Measurements from ENCODE around the gene NOL9. TPM values are rescaled to one million over a fixed set of nuclear protein-coding genes. Genes with fewer than 3 reads are reported as not detected.

Gene NOL9
- total and polyA plus RNA-seq, 2 of the 13 experiments (the other 11 are each of a cell fraction or from before 2014, with no cell fraction given) = 18.0 to 24.7 TPM

- TF ChIP-seq ZFX (CRISPR knock-in tag; IDR thresholded peaks at IDR 0.05; ENCODE audit: low read depth) = peak; percentile 65; the same call in 1 of the 2 replicates
- TF ChIP-seq NRL (CRISPR knock-in tag; IDR thresholded peaks at IDR 0.05; ENCODE audit: borderline replicate concordance) = no peak
- TF ChIP-seq NCOR1 (IDR thresholded peaks at IDR 0.05; ENCODE audit: borderline replicate concordance, low read length) = peak; percentile 87; the same call in 1 of the 2 replicates
- no peak for TF ChIP-seq ZFP37 (CRISPR knock-in tag; IDR thresholded peaks at IDR 0.05; ENCODE audit: borderline replicate concordance)
- TF ChIP-seq ZNF816 (CRISPR knock-in tag; IDR thresholded peaks at IDR 0.05; ENCODE audit: borderline replicate concordance) = no peak
- no peak for TF ChIP-seq HOXA7 (CRISPR knock-in tag; IDR thresholded peaks at IDR 0.05)
- peak; percentile 86 for TF ChIP-seq HIC2 (CRISPR knock-in tag; IDR thresholded peaks at IDR 0.05; ENCODE audit: low read depth)
- no peak for TF ChIP-seq IRF1 (CRISPR knock-in tag; IDR thresholded peaks at IDR 0.05; ENCODE audit: low read depth)
- TF ChIP-seq ZNF781 (CRISPR knock-in tag; IDR thresholded peaks at IDR 0.05; ENCODE audit: borderline replicate concordance, not compliant biosample characterization) = no peak
- TF ChIP-seq SP1 (IDR thresholded peaks at IDR 0.05) = no peak
- TF ChIP-seq SP1 (CRISPR knock-in tag; IDR thresholded peaks at IDR 0.05) = peak; percentile 74
- TF ChIP-seq NAIF1 (CRISPR knock-in tag; IDR thresholded peaks at IDR 0.05; ENCODE audit: borderline replicate concordance) = 0 out of 2 replicates have a peak, but pooled peaks have one; percentile 17
- peak; percentile 65 for TF ChIP-seq ZMYM4 (CRISPR knock-in tag; IDR thresholded peaks at IDR 0.05)
- no peak for TF ChIP-seq ZNF275 (CRISPR knock-in tag; IDR thresholded peaks at IDR 0.05; ENCODE audit: borderline replicate concordance)
- TF ChIP-seq ZNF703 (CRISPR knock-in tag; IDR thresholded peaks at IDR 0.05; ENCODE audit: borderline replicate concordance) = no peak
- no peak for TF ChIP-seq MAZ (IDR thresholded peaks at IDR 0.05; ENCODE audit: borderline replicate concordance, low read depth, low read length)
- TF ChIP-seq MAZ (CRISPR knock-in tag; IDR thresholded peaks at IDR 0.05; ENCODE audit: low read depth) = peak; percentile 52; the same call in 1 of the 2 replicates
- TF ChIP-seq AGO1 (IDR thresholded peaks at IDR 0.05; ENCODE audit: low read depth, low read length, poor library complexity, severe bottlenecking) = no peak
- peak; percentile 85 for TF ChIP-seq HNRNPL (IDR thresholded peaks at IDR 0.05; ENCODE audit: low read depth, low read length)
- no peak for TF ChIP-seq ZBTB42 (CRISPR knock-in tag; IDR thresholded peaks at IDR 0.05)
- no peak for TF ChIP-seq KLF15 (CRISPR knock-in tag; IDR thresholded peaks at IDR 0.05; ENCODE audit: borderline replicate concordance)
- TF ChIP-seq, protein P1, sequence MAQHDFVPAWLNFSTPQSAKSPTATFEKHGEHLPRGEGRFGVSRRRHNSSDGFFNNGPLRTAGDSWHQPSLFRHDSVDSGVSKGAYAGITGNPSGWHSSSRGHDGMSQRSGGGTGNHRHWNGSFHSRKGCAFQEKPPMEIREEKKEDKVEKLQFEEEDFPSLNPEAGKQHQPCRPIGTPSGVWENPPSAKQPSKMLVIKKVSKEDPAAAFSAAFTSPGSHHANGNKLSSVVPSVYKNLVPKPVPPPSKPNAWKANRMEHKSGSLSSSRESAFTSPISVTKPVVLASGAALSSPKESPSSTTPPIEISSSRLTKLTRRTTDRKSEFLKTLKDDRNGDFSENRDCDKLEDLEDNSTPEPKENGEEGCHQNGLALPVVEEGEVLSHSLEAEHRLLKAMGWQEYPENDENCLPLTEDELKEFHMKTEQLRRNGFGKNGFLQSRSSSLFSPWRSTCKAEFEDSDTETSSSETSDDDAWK (CRISPR knock-in tag; IDR thresholded peaks at IDR 0.05) = no peak
- TF ChIP-seq HDAC1 (CRISPR knock-in tag; IDR thresholded peaks at IDR 0.05) = peak; percentile 96
- no peak for TF ChIP-seq AGO2 (optimal IDR thresholded peaks at IDR 0.05; ENCODE audit: low read depth, low read length)
- TF ChIP-seq FOXA1 (IDR thresholded peaks at IDR 0.05) = peak; percentile 71
- peak; percentile 98 for TF ChIP-seq FOXA1 (CRISPR knock-in tag; IDR thresholded peaks at IDR 0.05)
Measured at GRCh38 chr1:6582370-6582769, 28.1 kb upstream of the NOL9 start (continued).
